Gastrocnemius medialis (tissue), 4 donors: Measurements from ENCODE around the gene NCAM2. TPM values are rescaled to one million over a fixed set of nuclear protein-coding genes. Genes with fewer than 3 reads are reported as not detected.

Source experiments
- ATAC-seq, 2 donors: fragments of 150-250 bp; one replicate each; pipeline ENCODE4 v1.9.1; 2016
- DNase-seq, 2 donors: peaks; one replicate each; pipeline ENCODE4 v3.0.0-alpha.2; 2019
- H3K27ac ChIP-seq, 4 donors: fragments of 200-600 bp; sonication (generic); 1 replicate in 1 of 4; 2 replicates in 3 of 4; pipeline ENCODE4 v1.5.1; 2016 to 2018; ENCODE audit warnings: mild to moderate bottlenecking in 2 of 4, moderate library complexity in 1 of 4
- H3K27me3 ChIP-seq, 3 donors: fragments of 200-600 bp; sonication (generic) in 2 of 3; 1 replicate in 1 of 3; 2 replicates in 2 of 3; pipeline versions ENCODE4 v1.5.1 to v1.6.0; 2016 to 2019; ENCODE audit warnings: mild to moderate bottlenecking in 1 of 3, moderate library complexity in 1 of 3
- H3K36me3 ChIP-seq, 2 donors: fragments of 200-600 bp; sonication (generic) in 1 of 2; one replicate each; pipeline ENCODE4 v1.5.1; 2017 to 2018
- H3K4me1 ChIP-seq, 2 donors: fragments of 200-600 bp; sonication (generic) in 1 of 2; one replicate each; pipeline ENCODE4 v1.5.1; 2016 to 2017; ENCODE audit warnings: mild to moderate bottlenecking in 2 of 2
- H3K4me3 ChIP-seq, 4 donors: fragments of 200-600 bp; sonication (generic) in 3 of 4; 1 replicate in 1 of 4; 2 replicates in 3 of 4; pipeline ENCODE4 v1.5.1; 2016 to 2019; ENCODE audit warnings: mild to moderate bottlenecking in 2 of 4
- H3K9me3 ChIP-seq, 3 donors: fragments of 200-600 bp; sonication (generic) in 2 of 3; 1 replicate in 1 of 3; 2 replicates in 2 of 3; pipeline ENCODE4 v1.5.1; 2016 to 2019
- POLR2A ChIP-seq, 2 donors: fragments of 450-650 bp; IDR thresholded peaks; one replicate each; pipeline ENCODE4 v1.6.1; 2017; ENCODE audit warnings: antibody characterized with exemption in 2 of 2, mild to moderate bottlenecking in 2 of 2, moderate library complexity in 2 of 2
- in situ Hi-C, 4 donors: fragments of 200-750 bp; cut with MboI; loops; one replicate each; pipeline versions ENCODE4 v1.15.0 to v1.8.0; 2017; ENCODE audit warnings: low sequenced_read_pairs in 4 of 4
- intact Hi-C: fragments of 100-400 bp; cut with DNase I; formaldehyde crosslinking; loops from one replicate; pipeline ENCODE4 v1.15.1; 2023; ENCODE audit warnings: low total_unique reads
- total RNA-seq, 4 donors: library from RNA; depleted of rRNA; stranded (reverse); fragments of >200 nt; gene quantifications; one replicate each; pipeline versions ENCODE4 v1.1.0 to v1.2.3, GENCODE V29; 2016
- TF ChIP-seq, protein P1 (sequence below), 5 experiments: fragments of 450-650 bp in 3 of 5; fragments of 200-600 bp in 2 of 5; sonication (generic) in 2 of 5; IDR thresholded peaks in 4 of 5; conservative IDR thresholded peaks in 1 of 5; 1 replicate in 4 of 5; 2 replicates in 1 of 5; pipeline ENCODE4 v1.5.1; 2016 to 2019; ENCODE audit warnings: antibody characterized with exemption in 5 of 5, mild to moderate bottlenecking in 3 of 5, moderate library complexity in 3 of 5

NCAM2 gene
- total RNA-seq, 4 donors from 2014 or later: 0.07 to 1.9 (median 0.65) TPM

DNA sequence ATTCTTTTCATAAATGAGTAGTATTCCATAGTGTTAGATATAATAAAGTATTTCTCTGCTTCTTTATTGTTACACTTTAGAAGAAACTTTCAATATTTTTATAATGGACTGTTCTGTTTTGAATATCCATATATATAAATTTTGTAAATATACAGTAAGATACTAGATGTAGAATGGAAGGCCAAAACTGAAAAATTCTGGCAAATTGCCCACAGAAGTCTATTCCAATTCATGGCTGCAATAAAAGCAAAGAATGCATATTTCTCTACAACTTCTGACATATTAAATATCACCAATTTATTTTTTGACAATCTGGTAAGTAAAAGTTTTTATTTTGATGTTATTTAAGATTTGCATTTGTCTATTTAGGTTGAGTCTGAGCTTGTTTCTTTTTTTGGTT is 532.5 kb downstream of the NCAM2 start:
- no peaks in the 10 kb centered on the region for H3K9me3 ChIP-seq
- no peak for DNase-seq
- TF ChIP-seq, protein P1, sequence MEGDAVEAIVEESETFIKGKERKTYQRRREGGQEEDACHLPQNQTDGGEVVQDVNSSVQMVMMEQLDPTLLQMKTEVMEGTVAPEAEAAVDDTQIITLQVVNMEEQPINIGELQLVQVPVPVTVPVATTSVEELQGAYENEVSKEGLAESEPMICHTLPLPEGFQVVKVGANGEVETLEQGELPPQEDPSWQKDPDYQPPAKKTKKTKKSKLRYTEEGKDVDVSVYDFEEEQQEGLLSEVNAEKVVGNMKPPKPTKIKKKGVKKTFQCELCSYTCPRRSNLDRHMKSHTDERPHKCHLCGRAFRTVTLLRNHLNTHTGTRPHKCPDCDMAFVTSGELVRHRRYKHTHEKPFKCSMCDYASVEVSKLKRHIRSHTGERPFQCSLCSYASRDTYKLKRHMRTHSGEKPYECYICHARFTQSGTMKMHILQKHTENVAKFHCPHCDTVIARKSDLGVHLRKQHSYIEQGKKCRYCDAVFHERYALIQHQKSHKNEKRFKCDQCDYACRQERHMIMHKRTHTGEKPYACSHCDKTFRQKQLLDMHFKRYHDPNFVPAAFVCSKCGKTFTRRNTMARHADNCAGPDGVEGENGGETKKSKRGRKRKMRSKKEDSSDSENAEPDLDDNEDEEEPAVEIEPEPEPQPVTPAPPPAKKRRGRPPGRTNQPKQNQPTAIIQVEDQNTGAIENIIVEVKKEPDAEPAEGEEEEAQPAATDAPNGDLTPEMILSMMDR (IDR thresholded peaks at IDR 0.05 in 4 of 5, conservative IDR thresholded peaks at IDR 0.05 in 1 of 5): no peak
- TF ChIP-seq POLR2A (IDR thresholded peaks at IDR 0.05): no peak
- in situ Hi-C loops: no loop called here
- H3K27ac ChIP-seq: no peak overlapping the region
- no peaks in the 10 kb centered on the region for H3K36me3 ChIP-seq
- no peaks in the 10 kb centered on the region for H3K4me1 ChIP-seq
- intact Hi-C loops: no loop called here
- no peak overlapping the region for H3K4me3 ChIP-seq
- no peaks in the 10 kb centered on the region for H3K27me3 ChIP-seq
- ATAC-seq: no peak

DNA sequence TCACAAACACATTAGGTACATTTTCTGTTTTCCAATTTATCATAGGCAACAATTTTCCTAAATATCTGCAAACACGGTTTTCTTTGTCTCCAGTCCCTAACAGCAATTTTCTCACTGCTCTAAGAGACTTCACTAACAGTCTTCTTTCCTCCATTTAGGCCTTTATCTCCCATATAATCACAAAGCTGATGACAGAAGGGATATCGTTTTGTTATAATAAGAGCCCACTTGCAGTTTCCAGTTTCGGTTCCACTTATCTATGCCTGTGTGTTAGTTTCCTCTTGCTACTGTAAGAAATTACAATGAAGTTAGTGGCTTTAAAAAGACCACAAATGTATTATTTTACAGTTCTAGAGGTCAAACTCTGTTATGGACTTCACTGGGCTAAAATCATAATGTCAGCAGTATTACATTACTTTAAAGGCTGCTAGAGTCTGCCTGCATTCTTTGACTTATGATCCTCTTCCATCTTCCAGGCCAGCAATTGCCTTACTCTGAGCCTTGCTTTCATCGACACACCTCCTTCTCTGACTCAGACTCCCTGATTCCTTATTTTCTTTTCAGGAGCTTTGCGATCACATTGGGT is 549.3 kb downstream of the NCAM2 start:
- Histone ChIP-seq H3K9me3 (no peaks in the 10 kb centered on the region), H3K27me3 (no peaks in the 10 kb centered on the region), H3K4me3 (no peak overlapping the region), H3K4me1 (no peaks in the 10 kb centered on the region), H3K27ac (no peak overlapping the region), H3K36me3 (no peaks in the 10 kb centered on the region)
- intact Hi-C loops: no loop called here
- DNase-seq (no peak), ATAC-seq (no peak)
- TF ChIP-seq, protein P1 (IDR thresholded peaks at IDR 0.05 in 4 of 5, conservative IDR thresholded peaks at IDR 0.05 in 1 of 5): no peak
- TF ChIP-seq POLR2A (IDR thresholded peaks at IDR 0.05): no peak
- in situ Hi-C loops: loop anchor here in 1 of 4 donors (10.0 kb wide), 1 partner anchor 57 kb away; no protein-coding TSS in a partner anchor

DNA sequence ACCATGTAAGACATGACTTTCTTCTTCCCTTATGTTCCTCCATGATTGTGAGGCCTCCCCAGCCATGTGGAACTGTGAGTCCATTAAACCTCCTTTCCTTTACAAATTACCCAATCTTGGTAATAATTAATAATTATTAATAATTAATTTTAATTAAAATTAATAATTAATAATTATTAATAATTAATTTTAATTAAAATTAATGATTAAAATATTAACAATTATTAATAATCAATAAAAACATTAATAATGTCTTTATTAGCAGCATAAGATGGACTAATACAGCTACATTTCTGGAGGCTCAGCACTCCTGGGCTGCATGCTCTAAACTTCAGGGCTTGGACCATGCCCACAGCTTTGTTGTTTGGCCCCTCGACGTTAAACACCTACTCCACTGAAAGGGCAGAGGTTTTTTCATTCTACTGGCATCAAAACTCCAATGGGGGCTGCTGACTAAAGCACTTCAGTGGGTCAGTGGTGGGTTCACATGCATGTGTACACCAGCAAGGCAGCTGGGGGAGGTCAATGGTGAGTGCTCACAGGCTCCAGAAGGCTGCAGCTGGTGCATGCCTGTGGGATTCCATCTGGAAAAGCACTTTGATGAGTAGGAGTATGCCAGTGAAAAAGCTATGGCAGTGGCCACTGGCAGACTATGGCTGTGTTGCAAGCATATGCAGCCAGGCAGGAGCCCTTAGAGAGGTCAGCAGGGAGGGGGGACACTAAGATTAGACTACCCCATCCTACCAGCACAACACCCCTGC is 561.3 kb downstream of the NCAM2 start:
- intact Hi-C loops (no loop called here), in situ Hi-C loops (no loop called here)
- ATAC-seq (no peak), DNase-seq (no peak)
- no peak for TF ChIP-seq POLR2A (IDR thresholded peaks at IDR 0.05)
- TF ChIP-seq, protein P1 (IDR thresholded peaks at IDR 0.05 in 4 of 5, conservative IDR thresholded peaks at IDR 0.05 in 1 of 5): no peak
- no peaks in the 10 kb centered on the region for H3K36me3 ChIP-seq
- no peak overlapping the region for H3K27ac ChIP-seq
- H3K9me3 ChIP-seq: no peaks in the 10 kb centered on the region
- no peaks in the 10 kb centered on the region for H3K4me1 ChIP-seq
- no peaks in the 10 kb centered on the region for H3K27me3 ChIP-seq
- H3K4me3 ChIP-seq: no peak overlapping the region
